ENCODE results near the gene NTM.

The NTM gene

DNA sequence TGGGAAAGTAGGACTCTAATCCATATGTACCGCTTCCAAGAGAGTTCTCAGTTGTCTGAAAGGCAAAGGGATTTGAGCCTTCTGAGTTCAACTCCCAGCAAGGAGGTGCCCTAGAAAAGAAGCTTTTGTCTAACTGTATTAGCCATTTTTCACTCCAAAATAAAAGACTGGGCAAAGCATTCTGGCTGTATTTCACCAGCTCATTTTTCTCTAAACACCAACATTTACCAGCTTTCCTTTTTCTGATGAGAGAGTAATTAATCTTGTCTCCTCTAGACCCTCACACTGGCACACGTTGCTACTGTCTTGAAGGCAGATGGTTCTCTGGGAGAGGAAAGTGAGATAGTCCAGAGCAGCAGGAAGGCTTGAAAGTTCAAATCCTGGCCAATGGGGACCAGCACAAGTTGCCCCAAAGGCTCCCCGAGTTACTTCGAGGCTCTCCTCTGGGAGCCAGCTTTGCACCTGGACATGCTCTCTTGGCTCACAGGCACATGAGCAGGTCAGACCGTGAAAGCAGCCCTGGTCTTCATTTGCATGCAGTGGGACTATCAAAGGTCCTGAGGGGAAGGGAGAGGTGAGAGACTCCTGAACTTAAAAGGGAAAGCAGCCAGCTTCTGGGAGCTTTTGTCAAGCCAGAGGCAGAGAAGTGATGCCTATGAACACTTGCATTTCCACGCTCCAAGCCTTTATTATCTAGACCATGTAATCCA lies 100.0 kb downstream of the NTM start:
- Histone ChIP-seq H3K9me3 (ENCODE audit: control insufficient read depth in 2 of 2, low read length in 2 of 2) (no peaks in the 10 kb centered on the region), H3K4me1 (ENCODE audit: control insufficient read depth in 2 of 2, insufficient read depth in 2 of 2, low read length in 2 of 2) (no peaks in the 10 kb centered on the region), H3K4me3 (ENCODE audit: low read length in 2 of 2) (no peak overlapping the region), H3K9ac (ENCODE audit: low read depth in 1 of 2, low read length in 2 of 2) (no peak overlapping the region), H3K36me3 (ENCODE audit: control insufficient read depth in 2 of 2, insufficient read depth in 2 of 2, low read length in 2 of 2) (no peaks in the 10 kb centered on the region), H3K27me3 (ENCODE audit: control insufficient read depth in 2 of 2, insufficient read depth in 2 of 2, low read length in 2 of 2) (no peaks in the 10 kb centered on the region), H3K27ac (ENCODE audit: low read depth in 2 of 2, low read length in 2 of 2) (no peak overlapping the region)

DNA sequence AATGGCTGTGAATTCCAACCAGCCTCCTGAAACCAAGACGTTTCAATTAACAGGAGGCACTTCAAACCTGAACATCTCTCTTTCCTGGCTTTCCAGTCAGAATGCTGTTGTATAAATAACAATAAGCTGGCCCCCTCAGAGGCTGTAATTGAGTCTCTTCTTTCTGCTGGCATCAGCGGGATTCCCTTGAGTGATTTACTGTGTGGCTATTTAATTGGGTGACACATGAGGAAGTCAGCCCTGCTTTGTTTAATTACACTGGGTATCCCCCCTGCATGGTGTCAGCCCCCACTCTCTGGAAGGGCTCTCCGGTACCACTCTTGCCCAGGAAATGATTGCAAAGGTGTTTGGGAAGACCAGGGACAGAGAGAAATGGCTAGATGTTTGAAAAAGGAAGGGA lies 101.6 kb downstream of the NTM start:
- Histone ChIP-seq H3K9ac (ENCODE audit: low read depth in 1 of 2, low read length in 2 of 2) (no peak overlapping the region), H3K4me3 (ENCODE audit: low read length in 2 of 2) (no peak overlapping the region), H3K27me3 (ENCODE audit: control insufficient read depth in 2 of 2, insufficient read depth in 2 of 2, low read length in 2 of 2) (no peaks in the 10 kb centered on the region)

GRCh38 chr11:131474947-131475346 lies 104.5 kb downstream of the NTM start:
- Histone ChIP-seq H3K4me3 (ENCODE audit: low read length in 2 of 2) (no peak overlapping the region), H3K9me3 (ENCODE audit: control insufficient read depth in 2 of 2, low read length in 2 of 2) (no peaks in the 10 kb centered on the region), H3K27me3 (ENCODE audit: control insufficient read depth in 2 of 2, insufficient read depth in 2 of 2, low read length in 2 of 2) (no peaks in the 10 kb centered on the region), H3K36me3 (ENCODE audit: control insufficient read depth in 2 of 2, insufficient read depth in 2 of 2, low read length in 2 of 2) (no peaks in the 10 kb centered on the region), H3K27ac (ENCODE audit: low read depth in 2 of 2, low read length in 2 of 2) (no peak overlapping the region), H3K4me1 (ENCODE audit: control insufficient read depth in 2 of 2, insufficient read depth in 2 of 2, low read length in 2 of 2) (no peaks in the 10 kb centered on the region), H3K9ac (ENCODE audit: low read depth in 1 of 2, low read length in 2 of 2) (no peak overlapping the region)

More for the DNA sequence above, 101.6 kb downstream of the NTM start:
- Histone ChIP-seq H3K9me3 (ENCODE audit: control insufficient read depth in 2 of 2, low read length in 2 of 2) (no peaks in the 10 kb centered on the region), H3K36me3 (ENCODE audit: control insufficient read depth in 2 of 2, insufficient read depth in 2 of 2, low read length in 2 of 2) (no peaks in the 10 kb centered on the region), H3K27ac (ENCODE audit: low read depth in 2 of 2, low read length in 2 of 2) (no peak overlapping the region), H3K4me1 (ENCODE audit: control insufficient read depth in 2 of 2, insufficient read depth in 2 of 2, low read length in 2 of 2) (no peaks in the 10 kb centered on the region)

- Histone ChIP-seq H3K36me3 (ENCODE audit: control insufficient read depth in 2 of 2, insufficient read depth in 2 of 2, low read length in 2 of 2) (no peaks in the 10 kb centered on the region), H3K4me3 (ENCODE audit: low read length in 2 of 2) (no peak overlapping the region), H3K4me1 (ENCODE audit: control insufficient read depth in 2 of 2, insufficient read depth in 2 of 2, low read length in 2 of 2) (no peaks in the 10 kb centered on the region)
Measured at GRCh38 chr11:131476266-131476665, 105.9 kb downstream of the NTM start.

DNA sequence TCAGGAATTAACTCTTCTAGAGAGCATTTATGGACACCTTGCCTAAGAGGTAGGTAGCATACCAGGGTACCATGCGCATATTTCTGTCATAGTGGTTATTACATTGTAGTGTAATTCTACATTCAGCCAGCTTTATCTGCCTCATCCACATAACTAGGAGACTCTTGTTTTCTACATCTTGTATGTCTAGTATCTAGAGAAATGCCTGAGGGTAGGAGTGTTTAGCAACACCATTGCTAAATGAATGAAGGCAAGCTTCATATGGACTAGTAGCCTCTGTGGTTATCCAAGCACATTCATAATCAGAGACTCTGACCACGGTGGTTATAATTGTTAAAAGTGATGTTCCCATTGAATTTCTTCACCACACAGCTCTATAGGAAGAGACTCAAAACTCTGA lies 107.9 kb downstream of the NTM start:
- no peaks in the 10 kb centered on the region for H3K9me3 ChIP-seq (ENCODE audit: control insufficient read depth in 2 of 2, low read length in 2 of 2)
- no peaks in the 10 kb centered on the region for H3K27me3 ChIP-seq (ENCODE audit: control insufficient read depth in 2 of 2, insufficient read depth in 2 of 2, low read length in 2 of 2)
- no peaks in the 10 kb centered on the region for H3K36me3 ChIP-seq (ENCODE audit: control insufficient read depth in 2 of 2, insufficient read depth in 2 of 2, low read length in 2 of 2)
- no peak overlapping the region for H3K9ac ChIP-seq (ENCODE audit: low read depth in 1 of 2, low read length in 2 of 2)
- H3K4me3 ChIP-seq (ENCODE audit: low read length in 2 of 2) = no peak overlapping the region
- no peaks in the 10 kb centered on the region for H3K4me1 ChIP-seq (ENCODE audit: control insufficient read depth in 2 of 2, insufficient read depth in 2 of 2, low read length in 2 of 2)
- no peak overlapping the region for H3K27ac ChIP-seq (ENCODE audit: low read depth in 2 of 2, low read length in 2 of 2)

More at GRCh38 chr11:131476266-131476665, 105.9 kb downstream of the NTM start:
- H3K27ac ChIP-seq (ENCODE audit: low read depth in 2 of 2, low read length in 2 of 2) = no peak overlapping the region
- no peaks in the 10 kb centered on the region for H3K9me3 ChIP-seq (ENCODE audit: control insufficient read depth in 2 of 2, low read length in 2 of 2)
- no peak overlapping the region for H3K9ac ChIP-seq (ENCODE audit: low read depth in 1 of 2, low read length in 2 of 2)
- H3K27me3 ChIP-seq (ENCODE audit: control insufficient read depth in 2 of 2, insufficient read depth in 2 of 2, low read length in 2 of 2) = no peaks in the 10 kb centered on the region

DNA sequence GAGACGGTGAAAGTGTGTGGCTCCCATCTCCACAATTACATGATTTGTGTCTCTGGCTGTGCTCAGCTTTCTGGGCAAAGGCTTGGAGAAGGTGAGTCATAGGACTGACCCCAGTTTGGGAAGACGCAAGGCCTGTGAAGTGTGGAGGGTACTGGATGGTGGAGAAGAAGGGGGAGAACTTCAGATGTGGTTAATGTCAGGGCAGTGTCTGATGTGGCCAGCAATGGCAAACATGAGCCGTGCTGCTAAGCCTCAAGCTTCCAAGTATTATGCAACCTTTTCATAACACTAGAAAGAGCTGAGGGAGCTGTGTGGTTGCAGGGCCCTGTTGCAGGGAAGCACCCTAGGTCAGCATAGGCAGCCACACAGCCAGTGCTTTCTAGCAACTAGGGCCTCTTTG lies 110.9 kb downstream of the NTM start:
- no peaks in the 10 kb centered on the region for H3K9me3 ChIP-seq (ENCODE audit: control insufficient read depth in 2 of 2, low read length in 2 of 2)
- no peaks in the 10 kb centered on the region for H3K36me3 ChIP-seq (ENCODE audit: control insufficient read depth in 2 of 2, insufficient read depth in 2 of 2, low read length in 2 of 2)
- no peaks in the 10 kb centered on the region for H3K4me1 ChIP-seq (ENCODE audit: control insufficient read depth in 2 of 2, insufficient read depth in 2 of 2, low read length in 2 of 2)
- H3K9ac ChIP-seq (ENCODE audit: low read depth in 1 of 2, low read length in 2 of 2) = no peak overlapping the region
- no peaks in the 10 kb centered on the region for H3K27me3 ChIP-seq (ENCODE audit: control insufficient read depth in 2 of 2, insufficient read depth in 2 of 2, low read length in 2 of 2)
- no peak overlapping the region for H3K27ac ChIP-seq (ENCODE audit: low read depth in 2 of 2, low read length in 2 of 2)
- no peak overlapping the region for H3K4me3 ChIP-seq (ENCODE audit: low read length in 2 of 2)

- H3K9me3 ChIP-seq (ENCODE audit: control insufficient read depth in 2 of 2, low read length in 2 of 2) = no peaks in the 10 kb centered on the region
- H3K27ac ChIP-seq (ENCODE audit: low read depth in 2 of 2, low read length in 2 of 2) = no peak overlapping the region
- no peaks in the 10 kb centered on the region for H3K36me3 ChIP-seq (ENCODE audit: control insufficient read depth in 2 of 2, insufficient read depth in 2 of 2, low read length in 2 of 2)
- no peaks in the 10 kb centered on the region for H3K27me3 ChIP-seq (ENCODE audit: control insufficient read depth in 2 of 2, insufficient read depth in 2 of 2, low read length in 2 of 2)
- no peak overlapping the region for H3K9ac ChIP-seq (ENCODE audit: low read depth in 1 of 2, low read length in 2 of 2)
- no peak overlapping the region for H3K4me3 ChIP-seq (ENCODE audit: low read length in 2 of 2)
- H3K4me1 ChIP-seq (ENCODE audit: control insufficient read depth in 2 of 2, insufficient read depth in 2 of 2, low read length in 2 of 2) = no peaks in the 10 kb centered on the region
Measured at GRCh38 chr11:131481971-131482370, 111.6 kb downstream of the NTM start.

- no peak overlapping the region for H3K4me3 ChIP-seq (ENCODE audit: low read length in 2 of 2)
- no peaks in the 10 kb centered on the region for H3K27me3 ChIP-seq (ENCODE audit: control insufficient read depth in 2 of 2, insufficient read depth in 2 of 2, low read length in 2 of 2)
- no peaks in the 10 kb centered on the region for H3K36me3 ChIP-seq (ENCODE audit: control insufficient read depth in 2 of 2, insufficient read depth in 2 of 2, low read length in 2 of 2)
- no peak overlapping the region for H3K27ac ChIP-seq (ENCODE audit: low read depth in 2 of 2, low read length in 2 of 2)
- no peak overlapping the region for H3K9ac ChIP-seq (ENCODE audit: low read depth in 1 of 2, low read length in 2 of 2)
- H3K4me1 ChIP-seq (ENCODE audit: control insufficient read depth in 2 of 2, insufficient read depth in 2 of 2, low read length in 2 of 2) = no peaks in the 10 kb centered on the region
- no peaks in the 10 kb centered on the region for H3K9me3 ChIP-seq (ENCODE audit: control insufficient read depth in 2 of 2, low read length in 2 of 2)
Measured at GRCh38 chr11:131483453-131483852, 113.0 kb downstream of the NTM start.

GRCh38 chr11:131483877-131484276 lies 113.5 kb downstream of the NTM start:
- Histone ChIP-seq H3K9me3 (ENCODE audit: control insufficient read depth in 2 of 2, low read length in 2 of 2) (no peaks in the 10 kb centered on the region), H3K36me3 (ENCODE audit: control insufficient read depth in 2 of 2, insufficient read depth in 2 of 2, low read length in 2 of 2) (no peaks in the 10 kb centered on the region), H3K4me3 (ENCODE audit: low read length in 2 of 2) (no peak overlapping the region), H3K9ac (ENCODE audit: low read depth in 1 of 2, low read length in 2 of 2) (no peak overlapping the region), H3K4me1 (ENCODE audit: control insufficient read depth in 2 of 2, insufficient read depth in 2 of 2, low read length in 2 of 2) (no peaks in the 10 kb centered on the region), H3K27ac (ENCODE audit: low read depth in 2 of 2, low read length in 2 of 2) (no peak overlapping the region), H3K27me3 (ENCODE audit: control insufficient read depth in 2 of 2, insufficient read depth in 2 of 2, low read length in 2 of 2) (no peaks in the 10 kb centered on the region)

DNA sequence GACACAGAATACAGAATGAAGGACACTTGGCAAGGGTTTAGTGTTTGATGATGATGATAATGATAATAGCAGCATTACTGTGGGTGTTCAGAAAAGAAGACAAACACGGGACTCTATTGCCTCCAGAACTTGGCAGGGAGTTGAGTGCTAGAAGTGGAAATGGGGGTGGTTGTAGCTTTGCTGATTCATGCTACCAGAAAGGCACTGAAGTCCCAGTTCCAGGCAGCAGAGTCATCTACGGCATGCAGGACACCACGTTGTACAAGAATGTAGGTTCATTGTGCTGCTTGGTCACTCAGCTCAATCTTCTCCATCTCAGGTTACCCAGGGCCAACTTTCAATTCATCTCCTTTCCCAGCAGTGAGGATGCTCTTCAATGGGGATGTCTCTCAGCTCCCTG lies 115.7 kb downstream of the NTM start:
- H3K9ac ChIP-seq (ENCODE audit: low read depth in 1 of 2, low read length in 2 of 2) = no peak overlapping the region
- no peak overlapping the region for H3K4me3 ChIP-seq (ENCODE audit: low read length in 2 of 2)
- H3K27ac ChIP-seq (ENCODE audit: low read depth in 2 of 2, low read length in 2 of 2) = no peak overlapping the region
- H3K4me1 ChIP-seq (ENCODE audit: control insufficient read depth in 2 of 2, insufficient read depth in 2 of 2, low read length in 2 of 2) = no peaks in the 10 kb centered on the region
- H3K27me3 ChIP-seq (ENCODE audit: control insufficient read depth in 2 of 2, insufficient read depth in 2 of 2, low read length in 2 of 2) = no peaks in the 10 kb centered on the region
- H3K36me3 ChIP-seq (ENCODE audit: control insufficient read depth in 2 of 2, insufficient read depth in 2 of 2, low read length in 2 of 2) = no peaks in the 10 kb centered on the region
- no peaks in the 10 kb centered on the region for H3K9me3 ChIP-seq (ENCODE audit: control insufficient read depth in 2 of 2, low read length in 2 of 2)

Measured in mucosa of rectum (tissue), 2 donors.